GM12878 (cell line): ENCODE data around the gene STXBP2. TPM values are rescaled to one million over a fixed set of nuclear protein-coding genes. Genes with fewer than 3 reads are reported as not detected.

Experiments
- ATAC-seq: fragments of 200-7000 bp; cut with Tn5 transposase; 3 replicates; pipeline ENCODE4 v1.9.1; 2020; ENCODE audit warnings: mild to moderate bottlenecking, moderate library complexity
- BruUV-seq: library from RNA; stranded (reverse); fragments of 400-500 nt; replicated peaks from 2 replicates; lab custom pipeline; 2021; lab: Mats Ljungman, UMichigan
- CTCF ChIA-PET: fragments of 300-600 bp; sonication (Branson Sonifier 250); formaldehyde crosslinking; extraction: SDS; loops from one replicate; lab custom pipeline; 2021; ENCODE audit warnings: inconsistent platforms; lab: Yijun Ruan, JAX
- POLR2A ChIA-PET: fragments of 350-600 bp; formaldehyde crosslinking; extraction: SDS; loops from one replicate; lab custom pipeline; 2021; ENCODE audit warnings: inconsistent platforms; lab: Charles Lee
- RAD21 ChIA-PET: fragments of 300-600 bp; sonication (Branson Sonifier 250); formaldehyde crosslinking; loops from one replicate; lab custom pipeline; 2023; ENCODE audit warnings: antibody characterized with exemption; ENCODE audit not compliant: unreplicated experiment; lab: Charles Lee
- SMC1A ChIA-PET: fragments of 300-600 bp; sonication (Branson Sonifier 250); formaldehyde crosslinking; loops from one replicate; lab custom pipeline; 2023; ENCODE audit not compliant: unreplicated experiment, uncharacterized antibody; lab: Charles Lee
- DNase-seq: peaks from one replicate; pipeline ENCODE4 v3.0.0-alpha.2; 2011; ENCODE audit warnings: low read depth, low spot score
- FAIRE-seq: peaks from 3 replicates; lab custom pipeline; 2011; peaks lifted over from hg19 to GRCh38; lab: Jason Lieb, UNC
- H2AFZ ChIP-seq: 2 replicates; pipeline ENCODE4 v1.6.0; 2011; ENCODE audit warnings: low read depth, low read length, control low read depth; ENCODE audit not compliant: control insufficient read depth
- H3K27ac ChIP-seq: 2 replicates; pipeline ENCODE4 v1.5.1; 2011; ENCODE audit warnings: control low read depth; ENCODE audit not compliant: control insufficient read depth, insufficient read depth
- H3K27me3 ChIP-seq, 2 experiments: replicated peaks in 1 of 2; 2 replicates each; pipeline versions ENCODE4 v1.6.0 to v1.6.1; 2011; ENCODE audit warnings: low read length in 1 of 2; ENCODE audit not compliant: control insufficient read depth in 2 of 2, insufficient read depth in 2 of 2
- H3K36me3 ChIP-seq, 2 experiments: 2 replicates each; pipeline ENCODE4 v1.5.1; 2011; ENCODE audit warnings: low read length in 1 of 2; ENCODE audit not compliant: control insufficient read depth in 2 of 2, insufficient read depth in 2 of 2
- H3K4me1 ChIP-seq: 2 replicates; pipeline ENCODE4 v1.6.1; 2011; ENCODE audit warnings: mild to moderate bottlenecking, low read length, moderate library complexity, mixed read lengths; ENCODE audit not compliant: control insufficient read depth, insufficient read depth
- H3K4me2 ChIP-seq: 2 replicates; pipeline ENCODE4 v1.6.0; 2011; ENCODE audit warnings: control low read depth; ENCODE audit not compliant: control insufficient read depth, insufficient read depth
- H3K4me3 ChIP-seq: fragments of 200-600 bp; sonication (generic); 2 replicates; pipeline ENCODE4 v1.5.1; 2016
- H3K79me2 ChIP-seq: 2 replicates; pipeline ENCODE4 v1.6.0; 2011; ENCODE audit warnings: low read length; ENCODE audit not compliant: control insufficient read depth, insufficient read depth
- H3K9ac ChIP-seq: 2 replicates; pipeline ENCODE4 v1.8.0; 2011; ENCODE audit warnings: low read length, control low read depth, mixed read lengths; ENCODE audit not compliant: control insufficient read depth, insufficient read depth
- H3K9me3 ChIP-seq: replicated peaks from 3 replicates; pipeline ENCODE4 v1.5.1; 2011; ENCODE audit warnings: mild to moderate bottlenecking, low read length; ENCODE audit not compliant: control insufficient read depth, insufficient read depth
- H4K20me1 ChIP-seq: 2 replicates; pipeline ENCODE4 v1.6.0; 2011; ENCODE audit not compliant: control insufficient read depth, insufficient read depth
- ATF2 ChIP-seq: IDR thresholded peaks from 2 replicates; pipeline ENCODE4 v1.6.1; 2012; ENCODE audit warnings: low read length, inconsistent platforms
- CHD2 ChIP-seq: IDR thresholded peaks from 2 replicates; pipeline ENCODE4 v1.6.1; 2011; ENCODE audit warnings: low read depth, low read length, improper control_type of control experiment, borderline replicate concordance
- CHD4 ChIP-seq: fragments of 200-600 bp; sonication (generic); IDR thresholded peaks from 2 replicates; pipeline ENCODE4 v1.6.1; 2016; ENCODE audit warnings: mild to moderate bottlenecking
- CTCF ChIP-seq, 3 experiments: IDR thresholded peaks in 2 of 3; conservative IDR thresholded peaks in 1 of 3; 2 replicates each; pipeline ENCODE4 v1.5.1; 2011; ENCODE audit warnings: low read depth in 3 of 3, low read length in 3 of 3, mild to moderate bottlenecking in 3 of 3, control low read depth in 2 of 3, moderate library complexity in 2 of 3, inconsistent platforms in 1 of 3, mixed read lengths in 1 of 3; ENCODE audit not compliant: control insufficient read depth in 2 of 3, insufficient read depth in 1 of 3; ENCODE audit errors: extremely low read depth in 1 of 3
- DPF2 ChIP-seq: fragments of 450-650 bp; IDR thresholded peaks from 2 replicates; pipeline ENCODE4 v1.6.1; 2017; ENCODE audit warnings: mild to moderate bottlenecking
- JUNB ChIP-seq: IDR thresholded peaks from 2 replicates; pipeline ENCODE4 v1.6.1; 2016; ENCODE audit warnings: antibody characterized with exemption, mild to moderate bottlenecking
- NR2C1 ChIP-seq: fragments of 450-650 bp; IDR thresholded peaks from 2 replicates; pipeline ENCODE4 v1.6.1; 2017; ENCODE audit warnings: antibody characterized with exemption, mild to moderate bottlenecking, moderate library complexity
- NR2C2 ChIP-seq: IDR thresholded peaks from 2 replicates; pipeline ENCODE4 v1.6.1; 2011; ENCODE audit warnings: borderline replicate concordance, low read depth; ENCODE audit not compliant: control insufficient read depth, insufficient read length
- TCF12 ChIP-seq: IDR thresholded peaks from 2 replicates; pipeline ENCODE4 v1.6.1; 2011; ENCODE audit warnings: low read depth, mild to moderate bottlenecking, low read length
- ZBTB33 ChIP-seq: fragments of 450-650 bp; IDR thresholded peaks from 2 replicates; pipeline ENCODE4 v1.6.1; 2017; ENCODE audit warnings: mild to moderate bottlenecking
- WGBS: methylation state at CpG from one replicate; pipeline ENCODE4 v1.1.6; 2016; ENCODE audit warnings: low lambda C conversion rate; ENCODE audit not compliant: insufficient replicate concordance, insufficient coverage; ENCODE audit errors: missing lambda C conversion rate; 5-methylcytosine and 5-hydroxymethylcytosine counted together
- in situ Hi-C: fragments of 300-500 bp; cut with MboI; formaldehyde crosslinking; loops from 9 replicates; pipeline ENCODE4 v1.14.3; 2018; ENCODE audit warnings: mixed read lengths
- intact Hi-C: fragments of 100-400 bp; cut with micrococcal nuclease; formaldehyde crosslinking; loops from one replicate; pipeline ENCODE4 v1.14.2; 2022; ENCODE audit not compliant: unreplicated experiment
- polyA plus RNA-seq, 11 experiments: library from polyadenylated mRNA; depleted of rRNA in 4 of 11; unstranded in 6 of 11; stranded (reverse) in 5 of 11; fragments of >200 nt; fragmentation: Nextera tagmentation in 4 of 11; fragmentation: Illumina TruSeq in 1 of 11; extraction: Ambion mirVana in 4 of 11; extraction: Trizol in 1 of 11; gene quantifications; 1 replicate in 1 of 11; 2 replicates in 10 of 11; pipeline versions ENCODE4 v1.2.1 to v1.2.3, GENCODE V29; 2011 to 2016; ENCODE audit warnings: inconsistent platforms in 2 of 11, missing spikeins in 2 of 11, low read depth in 1 of 11
- total RNA-seq, 4 experiments: library from RNA; depleted of rRNA in 3 of 4; stranded (reverse); fragments of >200 nt in 3 of 4; fragmentation: Illumina TruSeq in 1 of 4; extraction: Trizol in 1 of 4; gene quantifications; 2 replicates each; pipeline versions ENCODE4 v1.2.1 to v1.2.3, GENCODE V29; 2013 to 2021

STXBP2 gene
- total and polyA plus RNA-seq, 10 of the 15 experiments (the other 5 are each of a cell fraction or from before 2014, with no cell fraction given), result 2.6 to 111 (median 61.4) TPM

GRCh38 chr19:7636691-7637373 lies at the start of gene STXBP2 (continued):
- TF ChIP-seq ZBTB33 (no peak), CHD2 (0 out of 2 replicates have a peak, but pooled peaks have one; percentile 39), NR2C2 (no peak), NR2C1 (no peak), CTCF (IDR thresholded peaks at IDR 0.05 in 2 of 3, conservative IDR thresholded peaks at IDR 0.05 in 1 of 3; ENCODE audit: control insufficient read depth in 2 of 3, extremely low read depth in 1 of 3, insufficient read depth in 1 of 3, low read depth in 3 of 3, low read length in 3 of 3) (no peak), CHD4 (no peak)

GRCh38 chr19:7589822-7590221 lies 47.1 kb upstream of the STXBP2 start:
- POLR2A ChIA-PET, result interaction anchor here (0.6 kb wide), 1 partner anchor 754 kb away, joined by 3 read pairs; no protein-coding TSS in a partner anchor
- intact Hi-C loops (no loop called here), in situ Hi-C loops (no loop called here)
- DNase-seq (no peak), FAIRE-seq (no peak), ATAC-seq (no peak)
- Histone ChIP-seq H3K9ac (no peak overlapping the region), H3K4me2 (no peak overlapping the region), H3K4me1 (no peaks in the 10 kb centered on the region), H3K36me3 (no peaks in the 10 kb centered on the region), H3K27ac (no peak overlapping the region), H3K27me3 (no peaks in the 10 kb centered on the region), H2AFZ (no peak overlapping the region), H4K20me1 (no peaks in the 10 kb centered on the region), H3K79me2 (no peaks in the 10 kb centered on the region), H3K4me3 (no peak overlapping the region), H3K9me3 (no peaks in the 10 kb centered on the region)
- 76% methylated on average over 7 of the region's 7 CpGs for WGBS
- no peak for TF ChIP-seq DPF2
- TF ChIP-seq TCF12, result no peak
- TF ChIP-seq ATF2, result no peak
- no peak for TF ChIP-seq JUNB
- no TSS peak for BruUV-seq
- CTCF ChIA-PET, result no interaction called here
- SMC1A ChIA-PET, result interaction anchor here (1.2 kb wide), 1 partner anchor 14 kb away, joined by 3 read pairs; no protein-coding TSS in a partner anchor
- RAD21 ChIA-PET, result no interaction called here
